Tibial artery (tissue), 4 donors: ENCODE data around the gene DMXL1.

Source experiments
- DNase-seq, 2 donors: peaks; one replicate each; pipeline ENCODE4 v3.0.0-alpha.2; 2019
- H3K27ac ChIP-seq, 2 donors: fragments of 200-600 bp; sonication (generic) in 1 of 2; 1 replicate in 1 of 2; 2 replicates in 1 of 2; pipeline ENCODE4 v1.5.1; 2018 to 2019; ENCODE audit warnings: mild to moderate bottlenecking in 1 of 2
- H3K27me3 ChIP-seq, 2 donors: fragments of 200-600 bp; sonication (generic) in 1 of 2; one replicate each; pipeline versions ENCODE4 v1.5.1 to v1.6.0; 2016 to 2019
- H3K36me3 ChIP-seq, 3 donors: fragments of 200-600 bp; sonication (generic) in 2 of 3; one replicate each; pipeline ENCODE4 v1.5.1; 2016 to 2019; ENCODE audit warnings: mild to moderate bottlenecking in 2 of 3
- H3K4me1 ChIP-seq, 4 donors: fragments of 200-600 bp; sonication (generic) in 2 of 4; 1 replicate in 3 of 4; 2 replicates in 1 of 4; pipeline ENCODE4 v1.5.1; 2016 to 2019
- H3K4me3 ChIP-seq, 2 donors: fragments of 200-600 bp; sonication (generic) in 1 of 2; 1 replicate in 1 of 2; 2 replicates in 1 of 2; pipeline ENCODE4 v1.5.1; 2018 to 2019; ENCODE audit warnings: mild to moderate bottlenecking in 2 of 2
- H3K9me3 ChIP-seq, 3 donors: fragments of 200-600 bp; sonication (generic) in 1 of 3; one replicate each; pipeline ENCODE4 v1.5.1; 2016 to 2019
- CTCF ChIP-seq, 2 experiments: fragments of 200-600 bp in 1 of 2; fragments of 450-650 bp in 1 of 2; IDR thresholded peaks; one replicate each; pipeline ENCODE4 v1.5.1; 2017 to 2019; ENCODE audit warnings: antibody characterized with exemption in 2 of 2, mild to moderate bottlenecking in 1 of 2, moderate library complexity in 1 of 2
- intact Hi-C: fragments of 100-400 bp; cut with DNase I; formaldehyde crosslinking; loops from one replicate; pipeline ENCODE4 v1.15.0; 2023; ENCODE audit warnings: low total_unique reads

Gene DMXL1, protein sequence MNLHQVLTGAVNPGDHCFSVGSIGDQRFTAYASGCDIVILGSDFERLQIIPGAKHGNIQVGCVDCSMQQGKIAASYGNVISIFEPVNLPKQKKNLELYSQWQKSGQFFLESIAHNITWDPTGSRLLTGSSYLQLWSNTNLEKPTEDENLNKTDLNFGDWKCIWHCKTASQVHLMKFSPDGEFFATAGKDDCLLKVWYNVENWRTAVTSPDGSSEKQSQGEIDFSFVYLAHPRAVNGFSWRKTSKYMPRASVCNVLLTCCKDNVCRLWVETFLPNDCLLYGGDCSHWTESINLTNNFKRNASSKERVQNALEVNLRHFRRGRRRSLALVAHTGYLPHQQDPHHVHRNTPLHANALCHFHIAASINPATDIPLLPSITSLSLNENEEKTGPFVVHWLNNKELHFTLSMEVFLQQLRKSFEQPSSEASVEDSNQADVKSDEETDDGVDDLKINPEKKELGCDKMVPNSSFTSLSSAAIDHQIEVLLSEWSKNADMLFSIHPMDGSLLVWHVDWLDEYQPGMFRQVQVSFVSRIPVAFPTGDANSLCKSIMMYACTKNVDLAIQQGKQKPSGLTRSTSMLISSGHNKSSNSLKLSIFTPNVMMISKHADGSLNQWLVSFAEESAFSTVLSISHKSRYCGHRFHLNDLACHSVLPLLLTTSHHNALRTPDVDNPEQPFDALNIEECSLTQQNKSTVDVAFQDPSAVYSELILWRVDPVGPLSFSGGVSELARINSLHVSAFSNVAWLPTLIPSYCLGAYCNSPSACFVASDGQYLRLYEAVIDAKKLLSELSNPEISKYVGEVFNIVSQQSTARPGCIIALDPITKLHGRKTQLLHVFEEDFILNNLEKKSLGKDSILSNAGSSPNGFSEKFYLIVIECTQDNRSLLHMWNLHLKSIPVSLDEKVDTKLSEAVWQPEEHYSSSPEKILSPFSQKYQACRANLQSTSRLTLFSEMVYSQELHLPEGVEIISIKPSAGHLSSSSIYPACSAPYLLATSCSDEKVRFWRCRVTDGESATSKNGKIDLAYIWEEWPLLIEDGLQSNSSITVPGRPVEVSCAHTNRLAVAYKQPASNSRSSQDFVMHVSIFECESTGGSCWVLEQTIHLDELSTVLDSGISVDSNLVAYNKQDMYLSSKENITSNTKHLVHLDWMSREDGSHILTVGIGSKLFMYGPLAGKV (N-terminal part only)

DNA sequence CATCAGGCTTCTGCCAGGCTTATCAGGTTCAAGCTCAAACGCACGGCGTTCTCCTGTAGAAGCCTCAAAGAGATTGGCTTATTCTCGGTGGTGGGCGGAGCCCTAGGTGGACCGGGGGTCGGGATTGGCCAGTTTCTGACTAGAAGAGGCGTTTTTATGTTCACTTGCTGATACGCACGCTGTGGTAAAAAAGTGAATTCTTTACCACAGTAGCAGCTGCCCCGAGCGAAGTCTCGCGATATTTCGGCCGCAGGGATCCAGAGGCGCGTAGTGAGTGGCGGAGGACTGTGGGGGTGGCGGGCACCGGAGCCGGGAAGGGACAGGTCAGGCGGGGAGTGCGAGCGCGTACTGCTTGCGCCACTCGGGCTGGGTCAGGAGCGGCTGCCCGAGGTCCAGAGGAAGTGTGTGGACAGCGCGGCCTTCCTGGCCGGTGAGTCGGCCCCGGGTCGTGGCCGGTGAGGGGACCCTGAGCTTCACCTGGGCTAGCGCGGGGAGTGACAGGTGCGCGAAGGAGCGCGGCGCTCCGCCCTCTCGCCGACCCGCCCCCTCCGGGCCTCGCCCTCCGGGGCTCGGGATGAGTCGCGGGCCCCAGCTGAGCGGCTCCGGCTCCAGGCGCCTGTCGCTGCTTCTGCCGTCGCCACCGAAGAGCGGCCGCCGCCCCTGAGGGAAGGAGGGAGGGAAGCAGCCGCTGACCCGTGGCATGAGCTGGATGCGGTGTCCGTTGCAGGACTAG is at the start of gene DMXL1:
Gene DMXL1 (plus strand): TSS at position 260 of the 733 bp plus-strand sequence. CDS start 483 bp downstream, outside the sequence.
- Histone ChIP-seq H3K4me3 (peak within 1 kb of the TSS; percentile 83 to 98), H3K27ac (peak within 1 kb of the TSS; percentile 97 to 99), H3K4me1 (peaks cover 0 to 49% (median 15%) of the 10 kb centered on the region in 4 donors), H3K36me3 (no peaks in the 10 kb centered on the region), H3K9me3 (no peaks in the 10 kb centered on the region), H3K27me3 (no peaks in the 10 kb centered on the region)
- TF ChIP-seq CTCF (IDR thresholded peaks at IDR 0.05) = no peak
- DNase-seq = peak; percentile 100
- intact Hi-C loops = loop anchor here (5.0 to 10.0 kb wide), 3 partner anchors 86 to 344 kb away; partner anchors contain the start of gene DTWD2

GRCh38 chr5:119021149-119021732 is 49.6 kb upstream of the DMXL1 start:
- TF ChIP-seq CTCF (IDR thresholded peaks at IDR 0.05) = no peak
- Histone ChIP-seq H3K4me1 (no peaks in the 10 kb centered on the region), H3K27ac (no peak overlapping the region), H3K36me3 (no peaks in the 10 kb centered on the region), H3K4me3 (no peak overlapping the region), H3K27me3 (no peaks in the 10 kb centered on the region), H3K9me3 (peaks cover 0 to 8% (median 0%) of the 10 kb centered on the region in 3 donors)
- intact Hi-C loops = no loop called here
- no peak for DNase-seq

DNA sequence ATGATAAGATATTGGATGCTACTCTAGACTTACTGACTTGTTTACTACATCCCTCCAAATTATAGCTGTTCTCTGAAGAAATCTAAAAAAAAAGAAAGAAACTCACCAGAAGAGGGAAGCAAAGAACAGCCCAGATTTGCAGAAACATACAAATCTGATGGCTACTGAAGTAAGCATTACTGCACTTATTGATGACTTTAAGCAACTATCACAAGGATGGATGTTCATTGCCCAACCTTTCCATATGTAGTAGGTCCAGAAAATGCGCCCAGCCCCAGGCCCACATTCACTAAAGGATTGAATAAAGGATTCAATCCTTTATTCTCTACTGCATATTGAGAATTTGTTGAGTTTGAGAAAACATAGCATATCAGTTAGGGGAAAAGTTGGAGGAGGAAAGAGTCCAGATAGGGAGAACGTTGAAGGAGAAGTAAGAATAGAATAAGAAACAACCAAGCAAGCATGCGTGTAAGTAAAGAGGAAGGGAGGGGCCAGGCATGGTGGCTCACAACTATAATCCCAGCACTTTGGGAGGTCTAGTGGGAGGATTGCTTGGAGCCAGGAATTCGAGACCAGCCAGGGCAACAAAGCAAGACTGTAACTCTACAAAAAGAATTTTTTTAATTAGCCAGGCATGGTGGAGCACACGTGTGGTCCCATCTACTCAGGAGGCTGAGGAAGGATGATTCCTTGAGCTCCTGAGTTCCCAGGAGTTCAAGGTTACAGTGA is 48.7 kb upstream of the DMXL1 start:
- intact Hi-C loops = no loop called here
- Histone ChIP-seq H3K4me3 (no peak overlapping the region), H3K4me1 (no peaks in the 10 kb centered on the region), H3K27me3 (no peaks in the 10 kb centered on the region), H3K36me3 (no peaks in the 10 kb centered on the region), H3K9me3 (peaks cover 0 to 8% (median 0%) of the 10 kb centered on the region in 3 donors), H3K27ac (no peak overlapping the region)
- no peak for DNase-seq
- peak; percentile 38 to 43 for TF ChIP-seq CTCF (IDR thresholded peaks at IDR 0.05)

GRCh38 chr5:119022773-119023172 is 48.1 kb upstream of the DMXL1 start:
- Histone ChIP-seq H3K36me3 (no peaks in the 10 kb centered on the region), H3K9me3 (peaks cover 0 to 8% (median 0%) of the 10 kb centered on the region in 3 donors), H3K27me3 (no peaks in the 10 kb centered on the region), H3K4me3 (no peak overlapping the region), H3K27ac (no peak overlapping the region), H3K4me1 (no peaks in the 10 kb centered on the region)
- intact Hi-C loops = no loop called here
- no peak for DNase-seq
- no peak for TF ChIP-seq CTCF (IDR thresholded peaks at IDR 0.05)
